Activated naive CD8-positive, alpha-beta T cell treated with anti-CD3 and anti-CD28 coated beads, Interleukin-2, amount 10 ng/mL, durations not matched to agents 7 days and 5 days (primary cell): ENCODE data around the gene PDE5A. TPM values are rescaled to one million over a fixed set of nuclear protein-coding genes. Genes with fewer than 3 reads are reported as not detected.

ENCODE experiments used
- ATAC-seq: fragments of 150-1000 bp; cut with Tn5 transposase; one replicate; pipeline ENCODE4 v1.10.0; 2021; ENCODE audit warnings: low read depth, moderate library complexity
- POLR2A ChIA-PET: fragments of 350-600 bp; sonication (Branson Sonifier 250); formaldehyde crosslinking; loops from one replicate; lab custom pipeline; 2021; ENCODE audit warnings: antibody characterized with exemption; lab: Charles Lee
- DNase-seq: peaks from one replicate; pipeline ENCODE4 v3.0.0; 2021
- H3K27ac Mint-ChIP-seq: one replicate; pipeline ENCODE4 v1.8.0; 2022; ENCODE audit warnings: mild to moderate bottlenecking, mixed read lengths
- H3K27me3 Mint-ChIP-seq: one replicate; pipeline ENCODE4 v1.8.0; 2022; ENCODE audit warnings: mild to moderate bottlenecking, moderate library complexity, mixed read lengths
- H3K36me3 Mint-ChIP-seq: one replicate; pipeline ENCODE4 v1.8.0; 2021; ENCODE audit warnings: mild to moderate bottlenecking, mixed read lengths
- H3K4me1 Mint-ChIP-seq: one replicate; pipeline ENCODE4 v1.8.0; 2021; ENCODE audit warnings: mixed read lengths
- H3K4me3 Mint-ChIP-seq: one replicate; pipeline ENCODE4 v1.8.0; 2022; ENCODE audit warnings: mild to moderate bottlenecking, moderate library complexity, mixed read lengths
- H3K9me3 Mint-ChIP-seq: one replicate; pipeline ENCODE4 v1.8.0; 2021; ENCODE audit warnings: mixed read lengths
- total RNA-seq, 2 experiments: library from RNA; stranded (reverse); gene quantifications; one replicate each; pipeline ENCODE4 v1.2.3, GENCODE V29; 2021

PDE5A gene
- total RNA-seq, 2 experiments from 2014 or later, result 0.82 to 1.4 TPM

DNA sequence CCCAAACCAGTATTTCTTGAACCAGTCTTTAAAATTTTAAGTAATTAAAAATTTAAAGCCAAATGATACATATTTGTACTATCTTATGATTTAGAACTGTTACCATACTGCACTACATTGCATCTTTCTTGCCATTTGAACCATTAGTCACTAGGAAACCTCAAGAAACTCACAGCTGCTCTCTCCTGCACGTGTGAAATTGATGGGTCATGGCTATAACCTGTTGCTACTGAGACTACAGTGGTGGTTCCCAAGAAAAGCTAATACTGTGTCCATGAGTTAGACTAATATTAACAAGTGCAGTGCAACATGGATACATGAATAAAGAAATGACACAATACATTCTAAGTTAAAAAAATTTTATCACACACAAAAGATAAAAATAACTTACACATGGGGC is 88.4 kb downstream of the PDE5A start:
- Mint-ChIP-seq H3K27ac (no peak overlapping the region), H3K27me3 (no peaks in the 10 kb centered on the region), H3K9me3 (no peaks in the 10 kb centered on the region), H3K4me3 (no peak overlapping the region), H3K36me3 (peaks cover 6% of the 10 kb centered on the region), H3K4me1 (no peaks in the 10 kb centered on the region)
- no peak for ATAC-seq
- no peak for DNase-seq
- POLR2A ChIA-PET, result no interaction called here

GRCh38 chr4:119537586-119537985 is 91.0 kb downstream of the PDE5A start:
- Mint-ChIP-seq H3K4me1 (no peaks in the 10 kb centered on the region), H3K27me3 (no peaks in the 10 kb centered on the region), H3K4me3 (no peak overlapping the region), H3K9me3 (peaks cover 2% of the 10 kb centered on the region), H3K27ac (no peak overlapping the region), H3K36me3 (peaks cover 19% of the 10 kb centered on the region)
- no peak for DNase-seq
- POLR2A ChIA-PET, result no interaction called here
- ATAC-seq, result no peak

- peaks cover 21% of the 10 kb centered on the region for H3K36me3 Mint-ChIP-seq
- no peak overlapping the region for H3K4me3 Mint-ChIP-seq
- H3K27me3 Mint-ChIP-seq, result no peaks in the 10 kb centered on the region
- POLR2A ChIA-PET, result no interaction called here
- no peak overlapping the region for H3K27ac Mint-ChIP-seq
- DNase-seq, result no peak
- peaks cover 2% of the 10 kb centered on the region for H3K9me3 Mint-ChIP-seq
- H3K4me1 Mint-ChIP-seq, result no peaks in the 10 kb centered on the region
- no peak for ATAC-seq
These were observed 91.8 kb downstream of the PDE5A start for GRCh38 chr4:119536572-119537528.

DNA sequence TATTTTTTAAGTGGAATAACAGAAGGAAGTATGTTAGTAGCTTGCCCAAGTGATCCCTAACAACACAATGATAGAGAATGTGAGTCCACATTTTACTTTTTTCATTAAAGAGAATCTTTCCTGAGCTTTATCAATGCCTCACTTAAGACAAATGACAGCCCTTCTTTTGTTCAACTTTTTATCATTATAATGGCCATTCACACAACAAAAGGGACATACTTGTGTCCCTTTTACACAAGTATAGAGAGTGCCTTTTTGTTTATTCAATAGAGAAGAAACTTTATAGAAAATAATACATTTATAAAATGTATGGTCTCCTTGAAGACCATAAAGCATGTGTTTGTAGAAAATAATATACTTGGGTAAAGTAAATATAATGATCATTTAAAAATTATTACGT is 96.3 kb downstream of the PDE5A start:
- Mint-ChIP-seq H3K9me3 (peaks cover 2% of the 10 kb centered on the region), H3K27me3 (no peaks in the 10 kb centered on the region), H3K4me3 (no peak overlapping the region), H3K36me3 (peaks cover 22% of the 10 kb centered on the region), H3K27ac (no peak overlapping the region), H3K4me1 (no peaks in the 10 kb centered on the region)
- DNase-seq (no peak), ATAC-seq (no peak)
- POLR2A ChIA-PET, result no interaction called here

DNA sequence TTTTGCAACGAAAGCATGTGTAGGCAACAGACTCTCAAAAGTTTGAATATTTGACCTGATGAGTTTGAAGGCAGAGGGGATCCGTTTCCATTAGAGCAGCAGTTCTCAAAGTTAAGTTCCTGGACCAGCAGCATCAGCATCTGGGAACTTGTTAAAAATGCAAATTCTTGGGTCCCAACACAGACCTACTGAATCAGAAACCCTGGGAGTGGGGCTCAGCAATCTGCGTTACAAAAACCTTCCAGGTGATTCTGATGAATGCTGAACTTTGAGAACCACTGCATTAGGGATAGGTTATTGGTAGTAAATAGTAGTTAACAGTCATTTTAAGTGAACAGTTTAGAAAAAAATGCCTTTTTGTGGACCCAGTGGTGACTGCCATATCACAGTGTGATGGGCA is 98.8 kb downstream of the PDE5A start:
- ATAC-seq (no peak), DNase-seq (no peak)
- Mint-ChIP-seq H3K27ac (no peak overlapping the region), H3K27me3 (peaks cover 2% of the 10 kb centered on the region), H3K36me3 (peaks cover 18% of the 10 kb centered on the region), H3K9me3 (peaks cover 2% of the 10 kb centered on the region), H3K4me3 (no peak overlapping the region), H3K4me1 (no peaks in the 10 kb centered on the region)
- POLR2A ChIA-PET, result no interaction called here

DNA sequence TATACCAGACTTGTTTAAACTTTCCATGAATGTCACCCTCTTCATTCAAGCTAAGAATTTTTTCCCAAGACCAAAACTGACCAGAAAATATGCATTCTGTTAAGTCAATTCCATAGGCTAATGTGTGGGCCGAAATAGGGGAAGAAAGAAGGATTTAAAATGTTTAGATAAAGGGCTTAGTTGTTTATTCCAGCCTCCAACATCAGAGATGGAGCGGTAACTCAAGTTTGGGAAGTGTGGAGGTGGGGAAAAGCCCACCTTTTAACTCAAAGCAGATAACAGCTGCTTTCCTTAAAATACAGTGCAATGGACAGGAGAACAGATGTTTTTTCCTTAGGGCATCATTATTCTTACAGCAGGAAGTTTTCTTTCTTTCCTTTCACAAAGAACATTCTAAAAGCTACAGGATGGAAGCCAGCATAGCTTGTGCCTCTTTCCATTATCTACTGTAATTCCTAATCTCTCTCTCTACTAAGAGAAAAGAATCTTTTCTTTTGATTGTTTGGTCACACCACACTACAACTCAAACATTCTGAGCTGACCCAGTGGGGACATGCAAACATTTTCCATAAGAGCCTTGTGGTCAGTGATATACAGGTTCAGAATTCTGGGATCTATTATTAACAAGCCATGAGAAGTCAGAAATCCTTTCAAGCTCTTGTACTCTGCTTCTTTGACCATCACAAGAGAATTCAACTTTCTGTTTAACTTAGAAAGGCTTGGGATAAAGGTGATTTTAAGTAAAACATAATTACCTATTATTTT is 101.6 kb downstream of the PDE5A start:
- Mint-ChIP-seq H3K27ac (no peak overlapping the region), H3K4me3 (no peak overlapping the region), H3K27me3 (peaks cover 2% of the 10 kb centered on the region), H3K9me3 (no peaks in the 10 kb centered on the region), H3K4me1 (no peaks in the 10 kb centered on the region), H3K36me3 (peaks cover 6% of the 10 kb centered on the region)
- no peak for DNase-seq
- POLR2A ChIA-PET, result no interaction called here
- ATAC-seq, result no peak

DNA sequence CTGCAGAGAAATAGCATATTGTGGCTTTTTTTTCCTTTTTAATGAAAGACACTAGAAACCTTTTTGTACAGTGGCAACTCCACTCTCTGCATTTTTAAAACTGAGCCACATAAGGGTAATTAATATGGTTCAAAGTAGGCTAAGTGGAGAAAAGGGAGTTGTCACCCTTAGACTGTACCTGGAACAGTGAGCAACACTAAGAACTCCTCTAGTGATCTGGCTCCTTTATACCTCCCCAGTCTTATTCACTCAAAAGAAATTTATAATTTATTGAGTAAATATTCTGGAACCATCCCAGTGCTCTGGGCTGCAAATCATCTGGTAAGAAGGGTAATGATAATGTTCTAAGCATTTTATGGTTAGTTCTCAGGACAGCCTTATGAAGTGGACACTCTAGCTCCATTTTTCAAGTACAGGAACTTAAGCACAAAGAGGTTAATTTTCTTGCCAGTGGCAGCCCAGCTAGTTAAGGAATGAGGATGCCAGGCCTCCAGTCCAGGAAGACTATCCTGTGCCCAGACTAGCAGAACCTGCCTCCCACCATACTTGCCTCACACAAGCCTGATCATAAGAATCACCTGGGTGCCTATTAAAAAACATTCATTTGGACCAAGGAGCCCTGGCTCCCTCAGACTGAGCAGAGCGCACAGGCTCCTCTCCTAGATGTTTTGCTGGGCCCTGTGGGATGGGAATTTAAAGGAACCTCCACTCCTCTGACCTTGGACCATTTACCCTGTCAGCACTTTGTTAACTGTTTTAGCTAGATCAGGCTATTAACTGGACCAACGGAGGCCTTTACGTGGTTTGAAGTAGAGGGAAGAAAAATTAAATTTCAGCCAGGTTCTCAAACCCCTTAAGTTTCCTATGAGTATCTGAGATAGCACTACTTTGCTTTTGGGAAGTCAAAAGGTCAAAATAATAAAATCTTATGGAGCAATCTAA is 102.6 kb downstream of the PDE5A start:
- DNase-seq, result no peak
- no peak overlapping the region for H3K4me3 Mint-ChIP-seq
- POLR2A ChIA-PET, result no interaction called here
- no peak for ATAC-seq
- peaks cover 2% of the 10 kb centered on the region for H3K27me3 Mint-ChIP-seq
- peaks cover 6% of the 10 kb centered on the region for H3K36me3 Mint-ChIP-seq
- H3K4me1 Mint-ChIP-seq, result no peaks in the 10 kb centered on the region
- no peaks in the 10 kb centered on the region for H3K9me3 Mint-ChIP-seq
- H3K27ac Mint-ChIP-seq, result no peak overlapping the region

DNA sequence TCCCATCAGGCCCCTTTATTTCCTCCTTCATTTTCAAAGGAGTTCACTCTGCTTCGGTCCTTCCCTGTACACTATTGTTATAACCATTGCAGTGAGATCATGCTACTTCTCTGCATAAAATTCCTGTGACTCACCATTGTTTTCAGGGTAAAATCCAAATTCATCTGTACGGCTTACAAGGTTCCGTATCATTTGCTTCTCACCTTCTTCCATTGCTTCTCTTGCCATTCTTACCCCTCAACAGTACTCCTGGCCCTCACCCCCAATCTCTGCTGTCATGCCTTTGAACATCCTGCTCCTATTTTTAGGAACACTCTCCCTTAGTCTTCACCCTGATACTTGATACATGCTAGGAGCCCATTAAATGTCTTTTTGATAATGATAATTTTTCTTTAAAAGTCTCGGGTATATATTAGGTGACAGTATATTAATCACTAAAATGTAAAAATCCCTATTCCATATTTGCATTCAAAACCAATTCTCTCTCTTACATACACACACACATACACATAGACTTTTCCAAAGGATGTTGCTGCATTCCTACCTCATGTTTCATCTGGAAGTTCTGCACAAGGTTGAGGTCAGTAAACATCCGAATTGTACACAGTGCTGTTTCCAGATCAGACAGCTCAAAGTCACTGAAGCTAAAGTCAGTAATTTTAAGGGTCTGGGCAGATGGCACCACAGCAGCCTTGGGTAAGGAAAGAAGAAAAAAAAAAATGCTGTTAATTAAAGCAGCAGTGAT is 103.4 kb downstream of the PDE5A start:
- DNase-seq (no peak), ATAC-seq (no peak)
- Mint-ChIP-seq H3K9me3 (no peaks in the 10 kb centered on the region), H3K36me3 (peaks cover 8% of the 10 kb centered on the region), H3K4me3 (no peak overlapping the region), H3K27me3 (peaks cover 2% of the 10 kb centered on the region), H3K4me1 (no peaks in the 10 kb centered on the region), H3K27ac (no peak overlapping the region)
- POLR2A ChIA-PET, result no interaction called here

DNA sequence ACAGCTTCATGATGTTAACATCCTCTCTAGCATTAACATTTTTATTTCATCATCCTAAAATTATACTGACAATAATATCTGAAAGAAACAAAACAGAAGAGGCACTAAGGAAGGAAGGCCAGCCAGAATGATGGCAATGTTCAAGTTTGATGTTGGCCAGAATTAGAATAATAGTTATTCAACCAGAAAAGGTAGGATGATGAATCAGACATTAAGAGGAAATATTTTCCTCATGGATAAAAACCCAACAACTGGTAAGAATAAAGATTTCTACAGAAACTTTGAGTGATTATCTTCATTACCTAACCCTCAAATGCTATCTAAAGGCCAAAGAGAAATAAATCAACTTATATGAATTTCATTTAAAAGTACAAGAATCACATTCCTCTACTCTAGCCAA is 105.2 kb downstream of the PDE5A start:
- Mint-ChIP-seq H3K36me3 (peaks cover 9% of the 10 kb centered on the region), H3K27ac (no peak overlapping the region)

DNA sequence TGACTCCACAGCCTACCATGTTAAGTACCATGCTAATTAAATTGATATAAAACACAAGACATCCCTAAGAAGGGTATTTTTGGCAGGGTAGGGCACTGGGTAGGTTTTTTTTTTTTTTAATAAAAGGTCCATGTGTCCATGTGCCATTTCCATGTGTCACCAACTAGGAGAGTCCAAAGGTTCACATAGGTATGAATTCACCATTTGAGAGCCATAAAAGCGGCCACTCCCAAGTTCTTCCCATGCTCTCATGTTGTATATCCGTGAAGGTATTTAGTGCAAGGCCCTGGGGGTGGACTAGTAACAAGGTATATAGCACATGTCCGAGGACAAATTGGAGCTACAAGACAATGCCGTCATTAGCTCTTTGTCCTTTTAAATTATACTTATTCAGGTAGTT is 107.3 kb downstream of the PDE5A start:
- POLR2A ChIA-PET, result no interaction called here
- peaks cover 13% of the 10 kb centered on the region for H3K36me3 Mint-ChIP-seq
- ATAC-seq, result no peak

More for the DNA sequence above, 105.2 kb downstream of the PDE5A start:
- H3K4me1 Mint-ChIP-seq, result no peaks in the 10 kb centered on the region
- ATAC-seq (no peak), DNase-seq (no peak)
- H3K9me3 Mint-ChIP-seq, result no peaks in the 10 kb centered on the region
- POLR2A ChIA-PET, result no interaction called here
- peaks cover 2% of the 10 kb centered on the region for H3K27me3 Mint-ChIP-seq
- no peak overlapping the region for H3K4me3 Mint-ChIP-seq

DNA sequence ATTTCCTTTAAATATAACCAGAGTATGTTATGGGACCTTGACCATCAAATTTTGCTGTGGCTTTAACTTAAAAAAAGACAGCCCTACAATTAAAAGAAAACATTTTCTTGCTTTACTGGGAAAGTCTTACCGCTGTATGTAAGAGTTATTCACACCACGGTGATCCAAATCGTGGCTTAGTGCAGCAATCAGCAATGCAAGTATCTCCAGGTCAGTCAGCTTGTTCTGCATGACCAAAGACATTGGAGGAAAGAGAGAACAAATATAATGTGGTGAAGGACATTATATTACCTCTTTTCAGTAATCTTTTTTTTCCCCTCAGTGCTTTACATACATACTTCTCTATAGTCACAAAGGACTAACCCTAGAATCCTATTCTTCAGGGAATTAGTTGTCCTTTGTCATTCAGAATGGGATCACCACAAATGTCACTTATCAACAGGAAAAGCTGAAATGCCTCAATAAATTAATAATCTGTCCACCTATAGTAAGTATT is 109.6 kb downstream of the PDE5A start:
- no peak overlapping the region for H3K4me3 Mint-ChIP-seq
- no peaks in the 10 kb centered on the region for H3K4me1 Mint-ChIP-seq
- no peak overlapping the region for H3K27ac Mint-ChIP-seq
- no peaks in the 10 kb centered on the region for H3K27me3 Mint-ChIP-seq
- POLR2A ChIA-PET, result no interaction called here
- peaks cover 13% of the 10 kb centered on the region for H3K36me3 Mint-ChIP-seq
- ATAC-seq (no peak), DNase-seq (no peak)
- H3K9me3 Mint-ChIP-seq, result no peaks in the 10 kb centered on the region

More for the DNA sequence above, 107.3 kb downstream of the PDE5A start:
- peaks cover 2% of the 10 kb centered on the region for H3K27me3 Mint-ChIP-seq
- H3K9me3 Mint-ChIP-seq, result no peaks in the 10 kb centered on the region
- no peak overlapping the region for H3K4me3 Mint-ChIP-seq
- no peak overlapping the region for H3K27ac Mint-ChIP-seq
- no peaks in the 10 kb centered on the region for H3K4me1 Mint-ChIP-seq
- DNase-seq, result no peak

DNA sequence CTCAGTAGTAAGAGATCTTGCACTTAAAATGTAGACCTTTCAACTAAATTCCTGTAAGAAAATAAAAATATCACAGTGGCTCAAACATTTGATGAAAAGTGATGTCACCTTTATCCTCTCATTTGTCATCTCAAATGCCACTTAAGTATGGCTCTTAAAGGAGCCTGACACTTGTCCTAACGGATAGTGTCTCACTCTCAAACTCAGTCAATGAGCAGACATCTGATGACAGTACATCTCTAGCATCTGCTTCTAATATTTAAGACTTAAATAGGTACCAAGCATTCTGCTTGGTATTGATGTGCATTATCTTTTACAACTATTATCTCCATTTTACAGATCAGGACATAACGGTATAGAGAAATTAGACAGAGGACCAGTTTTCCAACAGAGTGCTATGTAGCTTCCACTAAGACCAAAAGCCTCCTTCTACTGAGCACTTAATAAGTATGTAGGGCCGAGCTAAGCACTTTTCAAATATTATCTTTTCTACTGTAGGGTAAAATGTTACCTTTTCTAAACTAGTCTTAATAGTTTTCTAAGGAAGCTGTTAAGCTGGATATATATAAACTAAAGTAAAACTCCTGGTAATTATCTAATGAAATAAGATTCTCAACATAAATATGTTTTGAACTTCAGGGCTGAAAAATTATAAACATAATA is 110.2 kb downstream of the PDE5A start:
- POLR2A ChIA-PET, result no interaction called here
- Mint-ChIP-seq H3K27ac (no peak overlapping the region), H3K36me3 (peaks cover 16% of the 10 kb centered on the region), H3K9me3 (no peaks in the 10 kb centered on the region), H3K4me3 (no peak overlapping the region), H3K27me3 (no peaks in the 10 kb centered on the region), H3K4me1 (no peaks in the 10 kb centered on the region)
- ATAC-seq (no peak), DNase-seq (no peak)
